Adrenal gland (tissue), 5 donors: ENCODE data around the gene ZNF665.

Source experiments
- POLR2A ChIP-seq, 2 donors: fragments of 450-650 bp; IDR thresholded peaks; one replicate each; pipeline ENCODE4 v1.6.1; 2017; ENCODE audit warnings: antibody characterized with exemption in 2 of 2, mild to moderate bottlenecking in 2 of 2, moderate library complexity in 1 of 2
- TF ChIP-seq, protein P1 (sequence below), 6 experiments: fragments of 450-650 bp in 4 of 6; fragments of 200-600 bp in 2 of 6; sonication (generic) in 1 of 6; IDR thresholded peaks; 1 replicate in 5 of 6; 2 replicates in 1 of 6; pipeline versions ENCODE4 v1.5.1 to v1.8.0; 2016 to 2021; ENCODE audit warnings: antibody characterized with exemption in 6 of 6, mild to moderate bottlenecking in 2 of 6, moderate library complexity in 1 of 6
- donor health status: DM: no; HTN: no; CAD: no.

- TF ChIP-seq, protein P1, sequence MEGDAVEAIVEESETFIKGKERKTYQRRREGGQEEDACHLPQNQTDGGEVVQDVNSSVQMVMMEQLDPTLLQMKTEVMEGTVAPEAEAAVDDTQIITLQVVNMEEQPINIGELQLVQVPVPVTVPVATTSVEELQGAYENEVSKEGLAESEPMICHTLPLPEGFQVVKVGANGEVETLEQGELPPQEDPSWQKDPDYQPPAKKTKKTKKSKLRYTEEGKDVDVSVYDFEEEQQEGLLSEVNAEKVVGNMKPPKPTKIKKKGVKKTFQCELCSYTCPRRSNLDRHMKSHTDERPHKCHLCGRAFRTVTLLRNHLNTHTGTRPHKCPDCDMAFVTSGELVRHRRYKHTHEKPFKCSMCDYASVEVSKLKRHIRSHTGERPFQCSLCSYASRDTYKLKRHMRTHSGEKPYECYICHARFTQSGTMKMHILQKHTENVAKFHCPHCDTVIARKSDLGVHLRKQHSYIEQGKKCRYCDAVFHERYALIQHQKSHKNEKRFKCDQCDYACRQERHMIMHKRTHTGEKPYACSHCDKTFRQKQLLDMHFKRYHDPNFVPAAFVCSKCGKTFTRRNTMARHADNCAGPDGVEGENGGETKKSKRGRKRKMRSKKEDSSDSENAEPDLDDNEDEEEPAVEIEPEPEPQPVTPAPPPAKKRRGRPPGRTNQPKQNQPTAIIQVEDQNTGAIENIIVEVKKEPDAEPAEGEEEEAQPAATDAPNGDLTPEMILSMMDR (IDR thresholded peaks at IDR 0.05): no peak
- TF ChIP-seq POLR2A (IDR thresholded peaks at IDR 0.05): no peak
Measured at GRCh38 chr19:53140351-53140750, 52.8 kb downstream of the ZNF665 start.
